GM23248 (cell line): ENCODE data around the gene TMEM182. TPM values are rescaled to one million over a fixed set of nuclear protein-coding genes. Genes with fewer than 3 reads are reported as not detected.
A peak's percentile ranks its signal among the peaks of the same experiment; 100 is the strongest.

Experiments used
- DNase-seq: peaks from one replicate; pipeline ENCODE4 v3.0.0-alpha.2; 2015
- H2AFZ ChIP-seq: fragments of 200-600 bp; sonication (generic); 2 replicates; pipeline ENCODE4 v1.6.1; 2016; ENCODE audit warnings: antibody characterized with exemption
- H3F3A ChIP-seq: fragments of 200-600 bp; sonication (generic); 2 replicates; pipeline ENCODE4 v1.6.1; 2016; ENCODE audit warnings: mild to moderate bottlenecking, antibody characterized with exemption, mixed run types; ENCODE audit not compliant: insufficient read depth
- H3K27ac ChIP-seq: fragments of 200-600 bp; sonication (generic); 2 replicates; pipeline ENCODE4 v1.5.1; 2016; ENCODE audit warnings: mild to moderate bottlenecking
- H3K27me3 ChIP-seq: fragments of 200-600 bp; sonication (generic); replicated peaks from 2 replicates; pipeline ENCODE4 v1.6.1; 2016; ENCODE audit warnings: mild to moderate bottlenecking; ENCODE audit not compliant: insufficient read depth
- H3K36me3 ChIP-seq: fragments of 200-600 bp; sonication (generic); 2 replicates; pipeline ENCODE4 v1.6.1; 2016; ENCODE audit warnings: low read depth, mild to moderate bottlenecking
- H3K4me1 ChIP-seq: fragments of 200-600 bp; sonication (generic); 2 replicates; pipeline ENCODE4 v1.6.1; 2016; ENCODE audit warnings: mild to moderate bottlenecking; ENCODE audit not compliant: insufficient read depth
- H3K4me2 ChIP-seq: fragments of 200-600 bp; sonication (generic); one replicate; pipeline ENCODE4 v1.6.1; 2016; ENCODE audit warnings: mild to moderate bottlenecking; ENCODE audit not compliant: unreplicated experiment
- H3K4me3 ChIP-seq: fragments of 200-600 bp; sonication (generic); 2 replicates; pipeline ENCODE4 v1.5.1; 2016; ENCODE audit warnings: mild to moderate bottlenecking
- H3K79me2 ChIP-seq: fragments of 200-600 bp; sonication (generic); 2 replicates; pipeline ENCODE4 v1.6.1; 2016; ENCODE audit warnings: mild to moderate bottlenecking; ENCODE audit not compliant: insufficient read depth
- H3K9ac ChIP-seq: fragments of 200-600 bp; sonication (generic); 2 replicates; pipeline ENCODE4 v1.6.1; 2016; ENCODE audit warnings: mild to moderate bottlenecking
- H3K9me2 ChIP-seq: fragments of 200-600 bp; sonication (generic); 2 replicates; pipeline ENCODE4 v1.6.1; 2016; ENCODE audit warnings: mixed run types, mild to moderate bottlenecking, moderate library complexity; ENCODE audit not compliant: insufficient read depth
- H3K9me3 ChIP-seq: fragments of 200-600 bp; sonication (generic); one replicate; pipeline ENCODE4 v1.6.1; 2017; ENCODE audit warnings: low read depth
- H4K20me1 ChIP-seq: fragments of 200-600 bp; sonication (generic); 2 replicates; pipeline ENCODE4 v1.6.0; 2016; ENCODE audit not compliant: insufficient read depth
- EZH2 ChIP-seq: fragments of 200-600 bp; sonication (generic); IDR thresholded peaks from 2 replicates; pipeline ENCODE4 v1.6.1; 2018; ENCODE audit warnings: antibody characterized with exemption, mild to moderate bottlenecking; ENCODE audit not compliant: insufficient read depth, poor library complexity, severe bottlenecking
- EZH2phosphoT487 ChIP-seq: fragments of 200-600 bp; sonication (generic); IDR thresholded peaks from 2 replicates; pipeline ENCODE4 v1.6.1; 2018; ENCODE audit warnings: antibody characterized with exemption, moderate library complexity, mild to moderate bottlenecking, low read depth; ENCODE audit not compliant: insufficient read depth
- WGBS, 2 experiments: methylation state at CpG; one replicate each; pipeline ENCODE4 v1.1.6; 2015 to 2017; ENCODE audit warnings: low lambda C conversion rate in 2 of 2, low coverage in 1 of 2; ENCODE audit errors: missing lambda C conversion rate in 2 of 2; 5-methylcytosine and 5-hydroxymethylcytosine counted together
- in situ Hi-C: fragments of 300-500 bp; cut with MboI; formaldehyde crosslinking; loops from 2 replicates; pipeline ENCODE4 v1.15.0; 2020
- polyA plus RNA-seq: library from polyadenylated mRNA; unstranded; fragments of >200 nt; fragmentation: Nextera tagmentation; extraction: Ambion mirVana; gene quantifications from 2 replicates; pipeline ENCODE4 v1.2.1, GENCODE V29; 2016
- total RNA-seq: library from RNA; depleted of rRNA; stranded (reverse); fragments of >200 nt; shearing (Covaris generic); gene quantifications from 2 replicates; pipeline ENCODE4 v1.2.3, GENCODE V29; 2014; rRNA removed

Gene TMEM182
- total and polyA plus RNA-seq, 2 experiments from 2014 or later: 2.3 to 3.6 TPM

DNA sequence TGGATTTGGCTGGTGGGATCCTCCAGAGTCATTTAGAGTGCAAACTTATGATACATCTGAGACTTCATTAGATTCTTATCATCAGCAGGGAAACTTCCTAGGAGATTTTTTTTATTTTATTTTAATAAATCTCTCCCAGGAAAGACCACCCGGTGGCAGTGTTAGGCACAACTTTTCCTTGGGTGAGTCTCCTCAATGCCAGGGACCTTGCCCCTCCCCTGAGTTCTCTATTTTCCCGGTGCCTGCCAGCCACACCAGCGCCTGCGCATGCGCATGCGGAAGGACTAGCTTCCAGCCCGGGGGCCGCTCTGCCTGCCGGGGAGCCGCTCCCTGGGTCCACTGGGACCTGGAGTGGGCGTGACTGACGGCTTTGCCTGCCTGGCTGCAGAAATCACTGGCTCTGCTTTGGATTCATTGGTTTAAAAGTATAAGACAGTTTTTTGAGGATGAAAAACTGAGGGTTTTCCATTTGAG, 86.6 kb downstream of the TMEM182 start:
- TF ChIP-seq EZH2 (no peak), EZH2phosphoT487 (no peak)
- Histone ChIP-seq H3K9me3 (no peaks in the 10 kb centered on the region), H3K4me2 (peak overlapping the region; percentile 70), H3K27ac (no peak overlapping the region), H2AFZ (peak overlapping the region; percentile 65; the same call in 1 of the 2 replicates), H3K36me3 (no peaks in the 10 kb centered on the region), H3K4me1 (no peaks in the 10 kb centered on the region), H3K4me3 (peak overlapping the region; percentile 34; the same call in 1 of the 2 replicates), H3F3A (no peaks in the 10 kb centered on the region), H3K79me2 (no peaks in the 10 kb centered on the region), H3K9ac (no peak overlapping the region), H3K27me3 (peaks cover 10% of the 10 kb centered on the region), H4K20me1 (no peaks in the 10 kb centered on the region), H3K9me2 (no peaks in the 10 kb centered on the region)
- DNase-seq: peak; percentile 65
- in situ Hi-C loops: no loop called here
- WGBS, 2 experiments: 3% methylated on average over 12 of the region's 12 CpGs

DNA sequence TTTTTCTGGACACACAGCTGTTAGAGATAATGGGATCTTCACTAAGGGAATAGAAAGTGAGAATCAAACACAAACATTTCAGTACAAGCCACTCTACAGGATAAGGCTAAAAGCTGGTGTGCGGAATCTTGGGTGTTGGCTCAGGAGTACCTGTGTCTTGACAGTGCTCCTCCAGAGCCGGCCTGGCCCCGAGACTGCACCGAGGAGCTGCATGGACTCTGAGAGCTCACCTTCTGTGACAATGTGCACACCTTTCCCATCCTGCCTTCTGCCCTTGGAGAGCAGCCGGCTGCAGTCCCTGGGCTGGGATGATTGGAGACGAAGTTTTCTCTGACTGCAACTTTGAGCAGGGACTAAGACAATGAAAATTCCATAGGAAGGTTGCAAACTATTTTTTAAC, 89.1 kb downstream of the TMEM182 start:
- H3F3A ChIP-seq: no peaks in the 10 kb centered on the region
- TF ChIP-seq EZH2 (no peak), EZH2phosphoT487 (no peak)
- H4K20me1 ChIP-seq: no peaks in the 10 kb centered on the region
- no peak overlapping the region for H3K4me3 ChIP-seq
- no peak overlapping the region for H3K9ac ChIP-seq
- no peaks in the 10 kb centered on the region for H3K4me1 ChIP-seq
- DNase-seq: no peak
- no peaks in the 10 kb centered on the region for H3K36me3 ChIP-seq
- no peak overlapping the region for H2AFZ ChIP-seq
- in situ Hi-C loops: no loop called here
- no peaks in the 10 kb centered on the region for H3K9me3 ChIP-seq
- 27 to 34% methylated on average over 6 of the region's 6 CpGs for WGBS, 2 experiments
- no peaks in the 10 kb centered on the region for H3K9me2 ChIP-seq
- H3K4me2 ChIP-seq: no peak overlapping the region
- H3K79me2 ChIP-seq: no peaks in the 10 kb centered on the region
- no peak overlapping the region for H3K27ac ChIP-seq
- peaks cover 10% of the 10 kb centered on the region for H3K27me3 ChIP-seq

DNA sequence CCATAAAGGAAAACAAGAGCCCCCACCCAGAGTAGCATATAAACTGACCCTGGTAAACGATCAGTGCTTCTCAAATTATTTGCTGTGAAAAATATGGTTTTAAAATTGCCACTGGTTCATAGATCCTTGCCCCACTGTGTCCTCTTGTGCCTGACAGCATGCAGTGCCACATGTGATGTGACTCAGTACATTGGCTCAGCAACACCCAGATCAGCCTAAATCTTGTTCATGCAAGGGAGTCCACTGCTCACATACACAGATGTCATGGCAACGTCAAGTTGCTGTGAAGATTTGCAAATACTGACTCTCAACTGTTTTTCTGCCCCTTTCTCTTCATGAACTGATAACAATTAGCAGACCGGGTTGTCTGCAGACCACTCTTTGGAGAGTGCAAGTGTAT, 91.0 kb downstream of the TMEM182 start:
- in situ Hi-C loops: no loop called here
- H3K27ac ChIP-seq: no peak overlapping the region
- no peak overlapping the region for H3K9ac ChIP-seq
- peaks cover 10% of the 10 kb centered on the region for H3K27me3 ChIP-seq
- H3K4me2 ChIP-seq: no peak overlapping the region
- no peak for DNase-seq
- H3K79me2 ChIP-seq: no peaks in the 10 kb centered on the region
- H3K4me3 ChIP-seq: no peak overlapping the region
- whole genome bisulfite sequencing, 2 experiments: 14 to 18% methylated on average over 3 of the region's 3 CpGs
- no peaks in the 10 kb centered on the region for H3K9me2 ChIP-seq
- H3K4me1 ChIP-seq: no peaks in the 10 kb centered on the region
- no peaks in the 10 kb centered on the region for H3K36me3 ChIP-seq
- no peaks in the 10 kb centered on the region for H3K9me3 ChIP-seq
- H2AFZ ChIP-seq: no peak overlapping the region
- H4K20me1 ChIP-seq: no peaks in the 10 kb centered on the region
- no peak for TF ChIP-seq EZH2
- TF ChIP-seq EZH2phosphoT487: no peak
- no peaks in the 10 kb centered on the region for H3F3A ChIP-seq

Other genes starting within 250 kb of the TMEM182 start
- not detected in 2 replicates for gene SLC9A2, start 142.5 kb upstream of the TMEM182 start, total RNA-seq
- gene SLC9A2, start 142.5 kb upstream of the TMEM182 start, polyA plus RNA-seq: not detected in 2 replicates